NCI-H2196 treated with DMSO at 0.1 percent for 48 hours (cell line): Measurements from ENCODE around the gene SLC44A4.
A peak's percentile ranks its signal among the peaks of the same experiment; 100 is the strongest.
"Not testable (repeated sequence)": the region's sequence is repeated elsewhere in the genome, so short reads cannot be mapped to it uniquely, and the experiment has no call there.

Experiments used
- DNase-seq: peaks from one replicate; lab custom pipeline; 2025; ENCODE audit not compliant: unreplicated experiment; lab: John Stamatoyannopoulos, UW

SLC44A4 gene

GRCh38 chr6:31831350-31832215, 47.2 kb downstream of the SLC44A4 start:
- no peak for DNase-seq

GRCh38 chr6:31830886-31831335, 47.9 kb downstream of the SLC44A4 start:
- DNase-seq, result no peak

- DNase-seq, result peak; percentile 22
Observed at GRCh38 chr6:31829633-31830283, 49.0 kb downstream of the SLC44A4 start.

GRCh38 chr6:31827286-31828079, 51.3 kb downstream of the SLC44A4 start, which contains the start of gene HSPA1B:
HSPA1B (plus strand) TSS chr6:31827738; CDS start chr6:31827951, 213 bp downstream.
- DNase-seq, result peak; percentile 99

- DNase-seq, result no peak
Observed at GRCh38 chr6:31826793-31827285, 52.0 kb downstream of the SLC44A4 start.

- no peak for DNase-seq
Observed at GRCh38 chr6:31825553-31825952, 53.2 kb downstream of the SLC44A4 start.

- DNase-seq, result not testable (repeated sequence)
Observed at GRCh38 chr6:31823592-31824196, 55.1 kb downstream of the SLC44A4 start.

- peak; percentile 47 for DNase-seq
Observed at GRCh38 chr6:31822036-31822821, 56.6 kb downstream of the SLC44A4 start.

- DNase-seq, result no peak
Observed at GRCh38 chr6:31821301-31822035, 57.3 kb downstream of the SLC44A4 start.

- DNase-seq, result not testable (repeated sequence)
Observed at GRCh38 chr6:31820399-31820798, 58.4 kb downstream of the SLC44A4 start.

- no peak for DNase-seq
Observed at GRCh38 chr6:31819871-31820299, 58.9 kb downstream of the SLC44A4 start.

- DNase-seq, result not testable (repeated sequence)
Observed at GRCh38 chr6:31817929-31818511, 60.8 kb downstream of the SLC44A4 start.

GRCh38 chr6:31817133-31817928, 61.5 kb downstream of the SLC44A4 start:
- DNase-seq, result not testable (repeated sequence)

- DNase-seq, result peak; percentile 94
Observed at GRCh38 chr6:31815025-31815838, 63.6 kb downstream of the SLC44A4 start, which contains the start of the genes HSPA1A and HSPA1L. HSPA1A (plus strand) TSS chr6:31815543; CDS start chr6:31815757, 214 bp downstream. HSPA1L (minus strand) TSS chr6:31815283; CDS start chr6:31811972, 3,311 bp downstream.

GRCh38 chr6:31814677-31815024, 64.1 kb downstream of the SLC44A4 start:
- peak; percentile 97 for DNase-seq

GRCh38 chr6:31813465-31813849, 65.3 kb downstream of the SLC44A4 start:
- no peak for DNase-seq
